ENCODE data around the gene ATP6V1G3.

ATP6V1G3 gene

DNA sequence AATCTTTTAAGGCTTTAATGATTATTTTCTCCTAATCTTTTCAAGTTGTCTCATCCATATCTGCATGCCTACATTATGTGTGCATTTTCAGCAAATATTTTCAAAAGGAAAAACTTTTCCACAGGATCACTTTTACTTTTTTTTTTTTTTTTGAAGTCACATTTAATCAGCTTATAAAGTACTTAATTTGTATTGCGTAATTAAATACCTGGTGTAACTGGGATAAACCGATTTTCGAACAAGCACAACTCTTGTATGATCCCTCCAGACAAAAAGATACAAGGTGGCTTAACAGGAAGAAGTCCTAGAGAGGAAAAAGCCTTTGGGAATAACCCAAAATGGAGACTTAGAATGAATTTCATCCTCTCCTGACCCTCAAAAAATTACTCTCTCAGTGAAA is 1.3 kb upstream of the ATP6V1G3 start:
- no peak for DNase-seq

DNA sequence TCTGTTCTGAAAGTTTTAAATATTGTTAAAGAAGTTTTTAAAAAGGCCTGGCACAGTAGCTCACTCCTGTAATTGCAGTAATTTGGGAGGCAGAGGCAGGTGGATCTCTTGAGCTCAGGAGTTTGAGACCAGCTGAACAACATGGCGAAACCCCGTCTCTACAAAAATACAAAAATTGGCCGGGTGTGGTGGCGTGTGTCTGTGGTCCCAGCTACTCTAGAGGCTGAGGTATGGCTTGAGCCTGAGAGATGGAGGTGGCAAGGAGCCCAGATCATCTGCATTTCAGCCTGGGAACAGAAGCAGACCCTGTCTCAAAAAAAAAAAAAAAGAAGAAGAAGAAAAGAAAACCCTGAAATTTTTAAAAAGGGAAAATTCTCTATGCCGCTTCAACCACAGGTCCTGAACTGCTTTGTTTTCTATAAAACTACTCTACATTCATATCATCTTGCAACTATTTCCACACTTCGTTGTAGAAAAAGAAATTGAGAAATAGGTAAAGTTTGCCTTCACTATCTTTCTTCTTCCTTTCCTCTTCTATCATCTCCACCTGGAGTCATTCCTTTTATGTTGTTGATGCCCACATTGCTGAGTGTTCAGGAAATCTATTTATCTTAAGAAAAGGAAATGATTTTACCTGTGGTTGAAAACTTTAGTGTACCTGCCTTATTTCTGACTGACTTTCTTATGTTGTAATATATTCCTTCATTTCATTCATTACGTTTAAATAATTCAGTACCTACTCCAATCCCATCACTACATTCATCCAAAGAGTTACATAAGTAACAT is 1.7 kb downstream of the ATP6V1G3 start:
- no peak for DNase-seq

DNA sequence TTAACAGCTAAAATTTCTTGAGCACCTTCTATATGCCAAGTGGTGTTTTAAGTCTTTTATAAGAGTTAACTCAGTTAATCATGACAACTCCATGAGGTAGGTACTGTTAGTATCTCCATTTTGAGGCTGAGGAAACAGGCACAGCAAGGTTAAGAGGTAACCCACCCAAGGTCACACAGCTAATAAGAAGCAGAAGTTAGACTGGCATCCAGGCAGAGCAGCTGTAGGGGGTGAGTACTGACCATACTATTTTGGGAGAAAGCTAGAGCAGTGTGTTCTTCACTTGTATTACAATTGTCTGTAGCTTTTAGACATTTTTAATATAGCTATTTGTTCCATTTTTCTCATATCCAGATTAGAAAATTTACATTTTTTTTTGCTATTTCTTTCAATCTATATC is 4.8 kb downstream of the ATP6V1G3 start:
- DNase-seq = no peak

DNA sequence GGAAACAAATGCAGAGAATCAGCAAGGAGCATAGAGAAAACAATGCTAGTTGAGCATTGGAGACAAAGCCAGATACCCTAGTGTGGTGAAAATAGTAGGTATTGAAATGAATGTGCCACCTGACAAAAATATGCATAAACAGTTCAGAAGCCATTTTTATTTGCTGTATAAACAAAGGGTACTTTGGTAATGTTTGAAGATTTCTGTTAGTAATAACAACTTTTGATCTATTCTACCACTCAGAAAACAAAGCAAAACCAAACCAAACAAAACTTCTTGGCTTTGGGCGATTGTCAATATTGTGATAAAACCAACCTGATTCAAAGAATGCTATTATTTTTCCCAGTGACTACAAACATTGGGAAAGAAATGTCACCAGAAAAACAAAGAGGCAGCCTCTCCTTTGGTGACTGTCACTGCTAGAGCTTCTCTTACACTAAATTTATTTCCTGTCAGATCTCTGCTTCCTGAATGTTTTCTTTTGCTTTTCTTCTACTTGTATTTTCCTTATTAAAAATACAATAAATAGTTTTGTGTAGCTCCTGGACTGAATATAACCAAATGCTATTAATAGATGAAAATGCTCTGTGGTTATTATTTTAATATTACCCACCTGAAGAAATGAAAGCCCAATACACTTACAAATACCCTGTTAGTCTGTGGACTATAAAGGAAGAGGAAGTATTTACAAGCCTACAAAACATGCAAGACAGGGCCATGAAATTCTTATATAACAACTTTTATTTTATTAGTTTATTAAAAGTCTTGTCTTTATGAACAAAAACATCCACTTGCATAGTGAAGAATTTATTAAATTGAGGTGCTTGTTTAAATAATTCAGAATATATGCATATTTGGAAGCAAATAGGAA is 5.7 kb downstream of the ATP6V1G3 start:
- no peak for DNase-seq

DNA sequence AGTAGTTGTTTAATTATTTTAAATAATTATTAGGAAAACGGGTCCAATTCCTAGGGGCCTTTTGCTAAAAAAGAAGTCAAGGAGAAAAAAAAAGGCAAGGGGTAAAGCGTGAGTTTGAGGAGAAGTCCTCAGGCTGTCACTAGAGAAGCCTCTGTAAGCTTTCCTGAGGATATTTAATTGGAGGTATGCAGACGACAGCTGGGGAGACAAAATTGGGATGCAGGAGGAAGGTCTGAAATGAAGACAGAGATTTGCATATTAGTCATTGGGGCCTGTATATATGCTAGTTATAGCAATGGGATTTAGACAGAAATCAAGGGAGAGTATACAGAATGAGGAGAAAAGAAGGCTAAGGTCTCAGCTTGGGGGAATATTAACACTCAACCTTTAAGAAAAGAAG is 8.6 kb downstream of the ATP6V1G3 start:
- DNase-seq = no peak

DNA sequence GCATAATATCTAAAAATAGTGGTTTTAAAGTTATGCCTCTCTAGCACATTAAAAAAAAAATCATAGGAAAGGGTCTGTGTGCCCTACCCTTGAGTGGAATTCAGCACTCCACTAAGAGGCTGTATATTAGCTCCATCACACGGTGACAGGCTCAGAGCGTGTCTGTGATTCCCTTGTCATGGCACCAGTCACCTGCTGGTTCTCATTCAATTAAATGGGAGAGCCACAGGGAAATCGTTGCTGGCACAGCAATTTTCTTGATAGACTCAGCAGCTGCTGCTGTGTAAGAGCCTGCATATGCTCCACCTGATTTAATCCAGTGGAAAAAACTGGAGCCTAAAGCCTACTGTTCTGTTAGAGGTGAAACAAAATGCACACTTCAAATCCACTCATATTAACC is 9.5 kb downstream of the ATP6V1G3 start:
- no peak for DNase-seq

DNA sequence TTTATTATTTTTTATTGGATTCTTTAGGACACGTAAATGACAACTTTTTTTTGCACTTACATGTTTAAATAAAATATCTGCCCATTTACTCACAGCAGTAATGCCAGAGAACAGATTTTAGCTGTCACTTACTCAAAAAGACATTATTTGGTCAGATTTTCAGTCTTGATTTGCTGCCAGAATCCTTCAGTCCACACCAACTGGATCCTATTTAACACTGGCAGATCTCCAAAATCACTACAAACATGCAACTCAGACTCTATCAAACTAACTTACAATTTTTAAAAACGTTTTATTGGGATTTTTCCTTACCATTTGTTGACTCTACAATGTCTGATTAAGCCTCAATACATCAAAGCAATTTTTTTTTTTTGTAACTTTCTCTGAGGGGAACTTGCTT is 11.1 kb downstream of the ATP6V1G3 start:
- no peak for DNase-seq

DNA sequence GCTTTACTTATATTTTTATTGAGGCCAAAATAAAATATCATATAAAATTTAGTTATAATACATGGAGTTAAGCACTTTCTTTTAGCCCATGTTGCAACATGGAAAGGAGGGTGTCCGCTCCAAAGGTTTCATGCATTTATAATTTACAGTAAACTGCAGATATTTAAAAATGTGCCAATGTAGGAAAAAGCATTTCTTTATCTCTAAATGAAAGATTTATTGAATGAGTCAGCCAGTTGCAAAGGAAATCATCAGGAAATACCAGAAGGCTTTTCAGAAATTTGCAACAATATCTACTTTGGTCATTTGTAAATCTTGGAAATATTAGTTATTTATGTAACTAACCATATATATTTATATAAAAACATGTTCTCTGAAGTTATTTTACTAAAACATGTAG is 12.1 kb downstream of the ATP6V1G3 start:
- no peak for DNase-seq

DNA sequence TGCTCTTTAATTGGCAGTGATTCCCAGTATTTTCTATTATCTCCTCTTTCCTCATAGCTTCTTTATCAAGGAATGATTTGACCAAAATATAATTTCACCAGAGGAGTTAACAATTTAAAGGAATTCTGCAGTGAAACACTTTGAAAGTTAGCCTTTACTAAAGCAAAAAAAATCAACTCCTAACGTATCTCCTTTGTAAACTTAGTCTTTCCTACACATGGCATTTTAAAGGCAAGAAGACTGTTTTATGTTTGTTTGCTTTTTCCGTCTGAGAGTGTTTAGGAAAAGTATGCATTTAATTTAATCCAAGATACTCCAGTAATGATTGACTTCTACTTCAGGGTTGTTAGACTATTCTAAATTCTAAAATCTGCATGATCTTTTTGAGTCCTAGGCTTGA is 15.9 kb downstream of the ATP6V1G3 start:
- no peak for DNase-seq

DNA sequence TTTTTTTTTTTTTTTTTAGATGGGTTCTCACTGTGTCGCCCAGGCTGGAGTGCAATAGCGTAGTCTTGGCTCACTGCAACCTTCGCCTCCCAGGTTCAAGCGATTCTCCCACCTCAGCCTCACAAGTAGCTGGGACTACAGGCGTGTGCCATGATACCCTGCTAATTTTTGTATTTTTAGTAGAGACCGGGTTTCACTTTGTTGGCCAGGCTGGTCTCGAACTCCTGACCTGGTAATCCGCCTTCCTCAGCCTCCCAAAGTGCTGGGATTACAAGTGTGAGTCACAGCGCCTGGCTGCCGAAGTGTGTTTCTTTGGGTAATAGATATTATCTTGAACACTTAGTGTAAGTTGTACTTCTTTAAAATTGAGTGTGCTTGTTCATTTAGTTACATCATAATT is 16.4 kb downstream of the ATP6V1G3 start:
- peak; percentile 34 to 36 for DNase-seq

DNA sequence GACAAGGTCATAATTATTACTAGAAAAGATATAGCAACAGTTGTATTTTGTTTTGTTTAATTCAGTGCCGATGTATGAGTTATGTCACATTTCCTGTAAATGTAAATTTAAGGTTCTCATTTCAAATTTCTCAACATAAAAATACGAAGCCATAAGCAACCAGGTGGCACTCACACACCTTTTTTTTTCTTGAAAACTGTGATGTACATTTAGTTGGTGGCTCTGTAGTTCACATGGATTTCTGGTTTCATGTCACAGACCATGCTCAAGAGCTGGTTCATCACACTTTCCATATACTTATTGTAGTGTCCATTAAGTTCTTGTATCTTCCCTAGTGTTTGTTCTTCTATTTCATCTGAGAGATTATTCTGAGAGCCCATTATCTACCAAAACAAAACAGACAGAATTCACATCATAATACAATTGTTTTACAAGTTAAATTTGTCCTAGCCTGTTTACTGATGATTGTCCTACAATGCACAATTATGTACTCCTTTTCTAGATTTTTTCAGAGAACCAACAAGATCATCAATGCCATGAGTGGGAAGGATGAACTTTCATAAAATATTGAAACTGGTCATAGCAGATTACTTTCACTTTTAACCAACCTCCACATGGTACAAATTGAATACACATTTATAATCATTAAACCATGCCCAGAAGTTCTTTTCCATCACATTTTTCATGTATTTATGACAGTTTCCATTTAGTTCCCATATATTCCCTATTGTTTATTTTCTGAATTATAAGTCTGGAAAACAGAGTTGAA is 17.1 kb downstream of the ATP6V1G3 start:
- DNase-seq = peak; percentile 11 to 16

DNA sequence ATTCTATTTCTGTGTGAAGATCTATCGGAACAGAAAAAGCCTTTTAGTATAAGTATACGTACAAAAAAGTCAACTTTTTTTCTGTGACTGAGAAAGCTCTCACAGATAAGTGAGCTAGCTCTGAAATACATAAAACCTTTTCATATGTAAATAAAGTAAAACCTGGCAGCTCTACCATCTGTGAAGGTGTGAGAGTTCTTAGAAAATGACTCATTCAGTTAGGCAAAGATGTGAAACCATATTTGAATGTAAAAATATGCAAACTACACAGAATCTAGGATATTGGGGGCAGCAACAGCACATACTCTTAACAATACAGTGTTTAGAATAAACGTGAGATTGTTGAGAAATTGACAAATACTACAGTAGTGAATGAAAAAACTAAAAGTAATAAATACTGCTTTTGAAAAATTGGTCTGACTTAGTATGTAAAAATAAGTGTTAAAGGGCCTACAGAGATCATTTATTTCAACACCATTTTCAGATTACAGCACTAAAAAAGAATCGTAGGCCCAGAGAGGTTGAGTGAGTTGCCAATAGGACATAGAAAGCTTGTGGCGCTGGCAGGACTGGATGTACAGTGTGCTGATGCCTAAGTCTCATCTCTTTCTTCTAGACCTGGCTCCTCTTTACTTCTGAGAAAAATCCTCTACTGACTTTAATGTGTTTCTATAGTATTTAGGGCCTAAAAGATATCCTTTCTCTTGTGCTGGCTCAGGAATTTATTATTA is 19.8 kb downstream of the ATP6V1G3 start:
- DNase-seq = no peak

DNA sequence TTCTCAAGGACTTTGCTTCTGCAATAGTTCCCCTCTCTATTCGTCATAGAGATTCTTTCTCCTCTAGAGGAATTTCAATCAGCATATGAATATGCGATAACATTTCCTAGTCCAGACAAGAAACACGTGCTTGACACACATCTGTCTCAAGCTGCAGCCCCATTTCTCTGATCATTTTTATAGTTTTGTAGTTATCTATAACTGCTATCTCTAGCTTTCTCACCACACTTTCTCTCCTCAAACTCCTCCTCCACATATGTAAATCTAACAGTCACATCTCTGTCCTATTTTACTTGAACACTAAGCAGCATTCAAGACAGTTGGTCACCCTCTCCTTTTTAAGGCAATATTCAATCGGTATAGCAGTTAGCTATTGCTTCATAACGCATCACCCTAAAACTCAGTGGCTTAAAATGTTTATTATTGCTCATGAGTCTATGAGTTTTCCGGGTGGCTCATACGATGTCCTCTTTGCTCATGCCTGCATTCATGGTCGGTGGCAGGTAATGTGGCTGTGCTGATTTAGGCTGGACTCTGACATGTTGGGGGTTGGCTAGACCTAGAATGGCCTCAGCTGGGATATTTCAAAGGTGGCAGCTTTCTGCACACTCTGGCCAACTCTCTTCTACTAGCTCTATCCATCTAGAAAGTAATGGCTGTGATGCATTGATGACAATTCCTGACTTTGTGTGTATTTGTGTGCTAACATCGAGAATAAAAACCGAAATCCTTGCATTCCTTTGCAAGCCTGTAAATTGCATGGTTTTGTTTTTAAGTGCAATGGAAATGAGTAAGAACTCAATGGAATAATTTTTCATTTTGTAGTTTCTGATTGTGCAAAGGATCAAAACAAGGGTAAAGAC is 20.6 kb downstream of the ATP6V1G3 start:
- DNase-seq = no peak

DNA sequence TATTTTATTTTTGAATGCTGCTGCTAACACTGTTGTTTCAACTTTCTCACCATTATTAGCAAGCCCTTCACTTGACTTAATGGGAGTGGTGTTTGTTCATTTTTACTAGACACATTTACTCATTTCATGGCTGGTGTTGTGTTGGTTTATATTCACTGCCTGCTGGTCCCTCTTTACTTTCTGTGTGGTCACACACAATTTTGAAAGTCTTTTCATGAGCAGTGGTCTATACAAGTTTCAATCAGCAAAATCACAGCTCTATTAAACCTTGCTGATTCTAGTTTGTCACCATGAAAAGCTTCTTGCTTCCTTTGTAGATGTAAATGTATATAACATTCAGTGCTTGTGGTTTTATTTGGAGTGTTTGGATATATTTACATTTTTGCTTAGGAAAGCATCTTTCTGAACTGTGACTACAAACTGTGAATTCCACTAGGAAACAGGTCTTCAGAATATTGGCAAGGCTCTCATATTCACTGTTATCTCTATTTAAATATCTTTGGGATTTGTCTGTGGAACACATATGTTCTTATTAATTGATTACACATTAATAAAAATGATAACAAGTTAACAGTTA is 22.8 kb downstream of the ATP6V1G3 start:
- DNase-seq = no peak

DNA sequence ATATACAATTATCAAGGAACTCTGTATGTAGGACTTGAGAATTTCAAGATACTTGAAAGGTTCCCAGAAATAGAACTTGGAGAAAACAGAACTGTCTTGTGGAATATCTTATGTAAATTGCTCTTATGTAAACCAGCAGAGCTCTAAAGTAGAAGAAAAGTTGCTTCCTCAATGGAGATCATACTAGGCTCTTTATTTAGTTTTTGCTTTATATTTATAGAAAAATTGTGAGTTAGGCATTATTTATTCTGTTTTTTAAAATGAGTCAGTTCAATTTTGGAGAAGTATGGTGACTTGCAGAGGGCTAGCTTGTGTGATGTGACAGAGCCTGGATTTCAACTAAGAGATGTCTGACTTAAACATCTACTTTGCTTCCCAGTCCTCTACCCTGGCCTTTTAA is 40.4 kb downstream of the ATP6V1G3 start:
- DNase-seq = no peak

DNA sequence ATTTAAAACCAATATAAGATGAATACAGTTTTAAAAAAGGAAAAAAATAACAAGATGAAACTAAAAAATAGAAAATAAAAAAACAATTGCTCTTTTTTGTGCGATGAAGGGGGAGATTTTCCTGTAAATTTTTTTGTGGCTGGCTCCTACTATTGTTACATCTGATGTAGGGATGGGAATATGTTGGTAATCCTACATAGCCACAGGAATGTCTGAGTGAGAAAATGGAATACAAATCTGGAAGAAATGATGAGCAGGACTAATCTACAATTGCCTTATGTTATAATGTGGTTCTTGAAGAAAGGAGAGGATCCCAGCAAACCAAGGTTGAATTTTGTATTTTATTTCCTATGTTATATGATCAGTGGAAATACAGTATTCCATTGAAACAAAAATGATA is 40.9 kb downstream of the ATP6V1G3 start:
- no peak for DNase-seq

DNA sequence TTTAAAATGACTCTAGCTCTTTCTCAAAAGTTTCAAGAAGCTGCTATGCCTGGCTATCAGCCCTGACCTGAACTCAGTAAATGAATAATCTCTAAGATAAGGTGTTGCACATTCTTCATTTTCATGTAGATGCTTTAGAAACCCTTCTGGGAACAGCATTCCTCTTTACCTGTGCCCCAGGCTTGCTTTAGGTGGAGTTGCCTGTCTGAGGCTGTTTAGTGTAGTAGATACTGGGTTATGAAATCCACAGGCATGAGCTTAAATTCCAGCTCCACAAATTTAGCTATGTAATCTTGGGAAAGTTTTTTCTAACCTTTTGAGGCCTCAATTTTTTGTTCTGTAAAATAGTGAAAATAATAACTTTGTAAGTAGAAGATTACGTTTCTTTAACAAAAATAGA is 41.6 kb downstream of the ATP6V1G3 start:
- DNase-seq = no peak

DNA sequence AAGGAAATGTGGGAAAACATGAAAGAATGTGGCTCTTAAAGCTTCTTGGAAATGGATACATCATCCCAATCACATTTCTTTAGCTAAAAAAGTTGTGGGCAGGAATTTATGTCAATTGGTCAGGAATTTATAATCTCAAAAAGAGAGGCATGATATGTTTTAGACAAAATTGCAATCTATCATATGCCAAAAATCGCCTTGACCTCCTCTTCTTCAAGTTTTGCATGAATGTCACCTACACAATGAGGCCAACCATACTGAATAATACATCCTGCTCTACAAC is 42.4 kb downstream of the ATP6V1G3 start:
- no peak for DNase-seq

DNA sequence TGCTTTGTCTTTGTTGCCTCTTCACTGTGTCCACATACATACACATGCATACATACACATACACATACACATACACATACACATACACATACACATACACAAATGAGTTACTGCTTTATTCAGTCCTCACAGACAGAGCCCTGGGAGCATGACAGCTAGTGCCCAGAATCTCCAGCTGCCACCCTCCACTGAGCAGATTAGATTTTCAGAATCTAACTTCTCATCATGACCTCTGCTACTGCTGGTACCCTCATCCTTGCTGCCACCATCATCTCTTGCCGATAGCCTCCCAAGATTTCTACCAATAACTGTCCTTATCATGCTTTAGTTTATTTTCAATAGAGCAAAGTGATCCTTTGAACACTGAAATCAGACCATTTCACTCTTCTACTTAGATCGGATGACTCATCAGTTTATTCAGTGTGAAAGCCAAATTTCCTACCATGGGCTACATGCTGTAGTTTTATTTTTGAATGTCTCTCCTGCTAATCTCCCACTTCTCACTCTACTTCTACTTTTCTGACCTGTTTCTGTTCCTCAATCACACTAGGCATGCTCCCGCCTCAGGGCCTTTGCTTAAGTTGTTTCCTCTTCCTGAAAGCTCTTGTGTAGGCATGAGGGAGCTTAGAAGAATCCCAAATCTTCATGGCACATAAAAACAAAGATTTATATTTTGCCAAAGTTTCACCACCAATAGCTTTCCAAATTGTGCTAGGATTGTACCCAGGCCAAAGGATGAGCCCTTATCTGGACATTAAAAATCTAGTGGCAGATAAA is 43.0 kb downstream of the ATP6V1G3 start:
- DNase-seq = no peak

DNA sequence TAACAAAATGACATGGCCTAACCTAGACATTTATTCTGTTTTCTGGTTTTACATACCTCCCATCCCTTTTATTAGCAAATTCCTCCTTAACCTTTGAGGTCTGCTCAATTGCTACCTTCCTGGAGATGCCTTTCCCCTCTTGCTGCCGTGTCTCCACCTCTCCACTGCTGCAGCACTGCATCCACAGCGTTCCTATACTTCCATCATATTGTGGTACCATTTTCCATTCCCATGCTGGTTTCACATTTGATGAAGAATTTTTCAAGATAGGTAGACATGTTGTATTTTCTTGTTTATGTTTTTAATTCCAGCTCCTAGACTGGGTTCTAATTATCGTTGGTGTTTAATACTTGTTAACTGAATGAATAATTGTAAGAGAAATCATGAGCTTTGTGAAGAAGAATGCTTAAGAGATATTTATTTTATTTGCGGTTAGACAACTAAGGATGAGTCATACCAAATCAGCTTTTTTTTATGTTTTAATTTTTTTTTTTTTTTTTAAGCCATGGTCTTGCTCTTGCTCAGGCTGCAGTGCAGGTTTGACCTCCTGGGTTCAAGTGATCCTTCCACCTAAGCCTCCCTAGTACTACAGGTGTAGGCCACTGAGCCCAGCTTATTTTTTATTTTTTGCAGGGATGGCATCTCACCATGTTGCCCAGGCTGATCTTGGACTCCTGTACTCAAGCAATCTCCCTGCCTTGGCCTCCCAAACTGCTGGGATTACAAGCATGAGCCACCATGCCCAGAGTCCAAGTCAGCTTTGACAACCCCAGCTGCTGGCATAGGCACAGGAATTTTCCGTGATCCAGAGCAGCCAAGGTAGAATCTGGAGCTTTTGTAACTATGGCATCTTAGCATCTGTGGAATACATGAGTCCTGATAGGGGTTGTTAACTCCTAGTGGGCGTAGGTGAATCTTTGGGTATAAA is 44.0 kb downstream of the ATP6V1G3 start:
- DNase-seq = no peak

Measured in activated CD4-positive, alpha-beta T cell treated with anti-CD3 and anti-CD28 coated beads for 4 hours (primary cell).